Stimulated activated CD4-positive, alpha-beta T cell treated with anti-CD3 and anti-CD28 coated beads, Interleukin-1b, Interleukin-23, amount 100 ng/mL, for 4 hours (primary cell): ENCODE measurements around the gene KCNT2.
"Not testable (repeated sequence)": the region's sequence is repeated elsewhere in the genome, so short reads cannot be mapped to it uniquely, and the experiment has no call there.

Experiments
- DNase-seq, 2 donors: peaks; one replicate each; pipeline ENCODE4 v3.0.0-alpha.2; 2020; ENCODE audit warnings: low read depth in 2 of 2

Gene KCNT2

GRCh38 chr1:196590959-196591358 is 17.3 kb downstream of the KCNT2 start:
- no peak for DNase-seq

- no peak for DNase-seq
These were observed 18.1 kb downstream of the KCNT2 start for GRCh38 chr1:196590012-196590708.

DNA sequence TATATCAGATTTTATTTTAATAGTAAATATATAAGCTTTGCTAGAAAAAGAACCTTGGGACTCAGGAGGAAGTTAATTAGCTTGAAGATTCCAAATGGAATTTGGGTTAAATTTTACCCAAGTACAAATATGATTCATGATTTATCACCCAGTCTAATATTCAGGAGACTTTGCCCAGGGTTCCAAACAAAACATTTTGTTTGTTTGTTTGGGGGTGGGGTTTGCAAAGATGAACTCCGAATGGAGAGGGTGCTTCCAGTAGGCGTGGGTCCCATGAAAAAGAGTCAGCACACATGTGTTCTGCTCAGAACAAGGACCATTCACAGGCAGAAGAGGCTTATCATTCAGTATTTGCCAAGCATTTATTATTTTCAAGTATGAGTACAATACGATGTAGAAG is 23.5 kb downstream of the KCNT2 start:
- DNase-seq: no peak

GRCh38 chr1:196577386-196577785 is 30.9 kb downstream of the KCNT2 start:
- no peak for DNase-seq

- DNase-seq: no peak
These were observed 35.0 kb downstream of the KCNT2 start for GRCh38 chr1:196573226-196573625.

DNA sequence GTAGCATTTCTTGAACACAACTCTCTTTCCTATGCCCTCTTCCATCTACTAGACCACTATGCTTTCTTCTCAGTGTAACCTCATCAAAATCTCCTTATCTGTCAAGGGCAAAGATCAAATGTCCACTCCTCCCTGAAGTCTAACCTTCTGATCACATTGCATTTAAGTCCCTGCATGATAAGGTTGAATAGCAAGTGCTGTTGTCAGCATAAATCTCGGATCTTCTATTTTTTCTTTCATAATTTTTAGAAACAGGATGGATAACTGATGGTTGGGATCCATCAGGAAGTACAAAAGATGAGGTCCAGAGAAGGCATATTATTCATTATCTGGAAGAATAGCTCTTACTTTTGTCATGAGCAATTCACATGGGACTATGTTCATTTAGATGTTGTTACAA is 41.0 kb downstream of the KCNT2 start:
- no peak for DNase-seq

DNA sequence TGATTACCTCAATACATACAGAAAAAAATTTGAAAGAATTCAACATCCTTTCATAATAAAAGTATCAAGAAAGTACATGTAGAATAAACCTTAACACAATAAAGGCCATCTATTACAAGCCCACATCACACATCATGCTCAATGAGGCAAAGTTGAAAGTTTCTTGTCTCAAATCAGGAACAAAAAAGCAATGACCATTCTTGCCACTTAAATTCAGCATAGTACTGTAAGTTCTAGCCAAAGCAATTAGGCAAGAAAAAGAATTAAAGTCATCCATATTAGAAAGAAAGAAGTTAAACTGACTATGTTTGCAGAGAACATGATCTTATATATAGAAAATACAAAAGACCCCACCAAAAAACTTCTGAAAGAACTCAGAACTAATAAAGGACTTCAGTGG is 44.5 kb downstream of the KCNT2 start:
- no peak for DNase-seq

GRCh38 chr1:196559314-196559713 is 48.9 kb downstream of the KCNT2 start:
- DNase-seq: no peak

GRCh38 chr1:196558411-196558810 is 49.8 kb downstream of the KCNT2 start:
- no peak for DNase-seq

DNA sequence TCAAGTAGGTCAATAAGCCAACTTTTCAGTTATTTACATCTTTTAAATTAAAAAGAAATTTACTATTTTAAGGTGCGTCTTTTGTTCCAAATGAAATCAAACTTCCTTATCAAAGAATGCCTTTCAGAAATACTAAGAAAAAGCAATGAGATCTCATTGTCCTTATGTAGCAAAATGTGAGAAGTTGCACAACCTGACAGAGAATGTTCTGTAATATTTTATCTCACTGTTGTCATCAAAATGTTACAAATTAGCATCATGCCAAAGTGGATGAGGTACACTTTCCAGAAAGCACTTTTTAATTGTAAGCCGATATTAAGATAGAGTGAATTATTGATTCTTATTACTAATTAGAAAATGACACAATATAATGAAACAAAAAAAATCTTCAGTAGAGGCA is 50.4 kb downstream of the KCNT2 start:
- no peak for DNase-seq

- DNase-seq: no peak
These were observed 57.5 kb downstream of the KCNT2 start for GRCh38 chr1:196550731-196551130.

- no peak for DNase-seq
These were observed 61.7 kb downstream of the KCNT2 start for GRCh38 chr1:196546272-196547111.

DNA sequence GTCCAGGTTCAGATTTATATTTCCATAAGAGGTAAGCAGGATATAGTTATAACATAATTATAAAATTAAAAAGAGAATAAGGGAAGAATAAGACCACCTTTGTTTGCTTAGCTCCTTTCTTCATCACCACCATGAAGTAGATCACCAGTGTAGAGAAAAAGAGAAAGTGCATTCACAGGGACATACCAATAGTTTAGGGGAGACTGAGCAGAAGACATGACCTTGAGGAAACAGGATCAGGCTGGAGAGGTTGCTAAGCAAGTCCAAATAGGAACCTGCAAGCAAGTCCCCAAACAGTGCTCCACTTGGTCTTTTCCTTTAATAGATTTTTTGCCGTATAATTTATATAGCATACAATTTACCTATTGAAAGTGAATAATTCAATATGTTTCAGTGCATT is 63.0 kb downstream of the KCNT2 start:
- no peak for DNase-seq

- no peak for DNase-seq
These were observed 63.6 kb downstream of the KCNT2 start for GRCh38 chr1:196544617-196545016.

GRCh38 chr1:196543833-196544232 is 64.4 kb downstream of the KCNT2 start:
- no peak for DNase-seq

DNA sequence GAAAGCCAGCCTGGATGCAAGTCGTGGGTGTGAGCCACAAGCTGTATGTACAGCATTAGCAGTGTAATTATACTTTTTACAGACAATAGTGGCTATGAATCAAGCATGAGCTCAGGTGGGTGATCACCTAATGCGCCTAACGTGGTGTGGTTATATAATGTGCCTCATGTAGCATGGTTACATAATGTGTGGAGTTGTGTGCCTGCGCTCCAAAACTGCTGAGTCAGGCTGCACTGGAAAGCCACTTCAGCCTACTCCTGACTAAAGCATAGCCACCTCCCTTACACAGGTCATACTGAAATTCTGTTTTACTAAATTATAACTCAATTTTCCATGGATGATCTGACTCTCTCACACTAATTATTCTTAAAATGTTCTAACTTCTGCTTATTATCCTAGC is 69.8 kb downstream of the KCNT2 start:
- no peak for DNase-seq

DNA sequence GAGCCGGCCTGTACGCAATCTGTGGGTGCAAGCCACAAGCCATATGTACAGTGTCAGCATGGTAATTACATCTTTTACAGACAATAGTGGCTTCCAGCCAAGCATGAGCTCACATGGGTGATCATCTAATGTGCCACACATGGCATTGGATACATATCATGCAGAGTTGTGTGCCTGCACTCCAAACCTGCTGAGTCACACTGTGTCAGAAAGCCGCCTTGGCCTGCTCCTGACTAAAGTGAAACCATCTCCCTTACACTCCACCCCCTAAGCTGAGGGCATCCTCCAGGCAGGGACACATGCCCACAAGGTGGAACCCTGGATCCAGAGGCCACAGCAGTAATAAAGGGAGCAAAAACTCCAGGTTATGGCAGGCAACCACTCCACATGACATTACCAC is 72.5 kb downstream of the KCNT2 start:
- DNase-seq: no peak

DNA sequence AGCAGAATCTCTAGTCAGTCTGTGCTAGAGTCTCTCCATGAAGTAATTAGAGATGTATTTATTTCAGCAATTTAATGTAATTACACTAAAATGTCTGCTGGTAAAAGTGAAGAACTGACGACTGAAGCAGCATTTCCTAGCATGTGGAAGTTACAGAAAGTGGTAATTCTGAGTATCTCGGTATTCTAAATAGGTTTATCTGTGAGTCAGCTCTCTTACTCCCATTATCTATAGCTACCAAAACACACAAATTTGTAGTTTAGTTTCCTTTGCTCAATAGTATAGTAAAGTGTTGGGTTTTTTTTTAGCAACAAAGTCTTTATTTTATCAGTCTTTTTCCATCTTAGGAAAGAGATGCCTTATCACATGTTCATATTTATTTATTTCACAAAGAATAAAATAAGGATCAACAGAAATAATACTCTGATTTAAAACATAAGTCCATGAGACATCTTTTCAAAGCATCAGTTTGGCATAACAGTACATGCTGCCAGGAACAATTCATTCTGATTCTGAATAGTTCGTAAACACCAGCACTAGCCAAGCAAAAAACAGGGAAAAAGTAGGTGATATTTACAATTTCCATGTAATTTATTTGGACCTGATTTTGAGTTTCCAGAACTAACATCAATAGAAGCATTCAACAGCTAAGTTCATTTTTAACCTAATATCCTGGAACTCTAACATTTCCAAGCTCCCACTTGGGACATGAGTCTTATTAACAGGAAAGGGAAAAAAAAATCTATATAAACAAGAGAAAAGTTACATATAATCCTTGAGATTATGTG is 76.3 kb downstream of the KCNT2 start:
- no peak for DNase-seq

- no peak for DNase-seq
These were observed 80.3 kb downstream of the KCNT2 start for GRCh38 chr1:196527919-196528318.

- DNase-seq: not testable (repeated sequence)
These were observed 85.5 kb downstream of the KCNT2 start for GRCh38 chr1:196522574-196523345.

- no peak for DNase-seq
These were observed 91.0 kb downstream of the KCNT2 start for GRCh38 chr1:196517193-196517592.

DNA sequence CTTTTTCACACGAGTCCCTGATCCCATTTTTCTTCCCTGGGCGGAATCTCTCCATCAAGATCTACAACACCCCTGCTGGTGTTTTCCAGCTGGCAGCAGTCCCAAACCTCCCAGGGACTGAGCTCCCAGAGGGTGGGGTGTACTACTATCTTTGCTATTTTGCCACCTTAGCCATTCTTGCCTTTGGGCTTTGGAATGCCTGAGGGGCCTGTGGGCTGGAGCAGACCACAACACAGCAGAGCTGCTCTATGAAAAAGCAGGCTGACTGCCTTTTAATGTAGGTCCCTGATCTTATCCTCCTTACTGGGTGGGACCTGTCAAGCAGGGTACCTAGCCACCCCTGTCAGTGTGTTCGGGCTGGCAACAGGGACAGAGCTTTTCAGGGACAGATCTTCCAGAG is 91.9 kb downstream of the KCNT2 start:
- no peak for DNase-seq
